ENCODE measurements around the gene TFDP1. TPM values are rescaled to one million over a fixed set of nuclear protein-coding genes. Genes with fewer than 3 reads are reported as not detected.

Gene TFDP1
- polyA plus RNA-seq, 3 donors = 30.3 to 54.0 (median 37.6) TPM

- WGBS (ENCODE audit: insufficient coverage) = 88% methylated on average over 37 of the region's 42 CpGs
- no peak for TF ChIP-seq CTCF (IDR thresholded peaks at IDR 0.05)
- Mint-ChIP-seq H3K9me3 (peaks cover 8 to 21% (median 15%) of the 10 kb centered on the region in 7 donors), H3K27ac (no peak overlapping the region), H3K4me1 (no peaks in the 10 kb centered on the region), H3K27me3 (ENCODE audit: low read depth in 3 of 3) (peaks cover 2 to 8% (median 5%) of the 10 kb centered on the region in 3 donors), H3K36me3 (no peaks in the 10 kb centered on the region), H3K4me3 (no peak overlapping the region)
- H3K79me2 ChIP-seq (ENCODE audit: insufficient read depth, low read length) = no peaks in the 10 kb centered on the region
- no peak overlapping the region for H3K9ac ChIP-seq (ENCODE audit: insufficient read depth, low read length, poor library complexity, severe bottlenecking)
- no peaks in the 10 kb centered on the region for H3K27me3 ChIP-seq (ENCODE audit: control insufficient read depth in 2 of 2, insufficient read depth in 2 of 2, low read length in 2 of 2)
- no peak overlapping the region for H3K27ac ChIP-seq (ENCODE audit: low read depth in 1 of 2, low read length in 2 of 2)
- H3K4me1 ChIP-seq (ENCODE audit: control insufficient read depth in 1 of 2, insufficient read depth in 2 of 2, low read length in 2 of 2) = no peaks in the 10 kb centered on the region
- no peaks in the 10 kb centered on the region for H4K20me1 ChIP-seq (ENCODE audit: insufficient read depth, low read length)
- intact Hi-C loops (cut with micrococcal nuclease) = no loop called here
- no peak overlapping the region for H2AFZ ChIP-seq (ENCODE audit: insufficient read depth, low read depth, low read length, poor library complexity, severe bottlenecking)
- peaks cover 7 to 21% of the 10 kb centered on the region in 2 donors for H3K9me3 ChIP-seq (replicated peaks in 1 of 2; ENCODE audit: control insufficient read depth in 1 of 2, insufficient read depth in 1 of 2, low read length in 2 of 2)
- no peaks in the 10 kb centered on the region for H3K36me3 ChIP-seq (replicated peaks in 1 of 2; ENCODE audit: control insufficient read depth in 1 of 2, insufficient read depth in 2 of 2, low read length in 2 of 2)
- no peak overlapping the region for H3K4me3 ChIP-seq (replicated peaks in 1 of 3; ENCODE audit: low read depth in 2 of 3, low read length in 3 of 3)
- H3K4me2 ChIP-seq (replicated peaks; ENCODE audit: extremely low read depth, low read length, poor library complexity, severe bottlenecking) = no peak overlapping the region
- DNase-seq = no peak
Observed at GRCh38 chr13:113656831-113657671, 72.5 kb downstream of the TFDP1 start.

GRCh38 chr13:113657851-113658741 is 73.5 kb downstream of the TFDP1 start, which contains the start of gene ATP4B:
ATP4B (minus strand) TSS chr13:113658198; CDS start chr13:113658144, 54 bp downstream.
- Mint-ChIP-seq H3K4me1 (no peaks in the 10 kb centered on the region), H3K9me3 (peaks cover 10 to 24% (median 15%) of the 10 kb centered on the region in 7 donors), H3K36me3 (no peaks in the 10 kb centered on the region), H3K27me3 (ENCODE audit: low read depth in 3 of 3) (peaks cover 0 to 5% (median 3%) of the 10 kb centered on the region in 3 donors), H3K4me3 (no peak within 1 kb of the TSS), H3K27ac (peak within 1 kb of the TSS in 1 of 7 donors; percentile 66)
- H3K4me1 ChIP-seq (ENCODE audit: control insufficient read depth in 1 of 2, insufficient read depth in 2 of 2, low read length in 2 of 2) = no peaks in the 10 kb centered on the region
- no peak within 1 kb of the TSS for H3K4me3 ChIP-seq (replicated peaks in 1 of 3; ENCODE audit: low read depth in 2 of 3, low read length in 3 of 3)
- H3K27ac ChIP-seq (ENCODE audit: low read depth in 1 of 2, low read length in 2 of 2) = no peak within 1 kb of the TSS
- H4K20me1 ChIP-seq (ENCODE audit: insufficient read depth, low read length) = no peaks in the 10 kb centered on the region
- TF ChIP-seq CTCF (IDR thresholded peaks at IDR 0.05) = no peak
- no peak within 1 kb of the TSS for H3K9ac ChIP-seq (ENCODE audit: insufficient read depth, low read length, poor library complexity, severe bottlenecking)
- WGBS (ENCODE audit: insufficient coverage) = 93% methylated on average over 44 of the region's 47 CpGs
- no peaks in the 10 kb centered on the region for H3K27me3 ChIP-seq (ENCODE audit: control insufficient read depth in 2 of 2, insufficient read depth in 2 of 2, low read length in 2 of 2)
- no peak within 1 kb of the TSS for H2AFZ ChIP-seq (ENCODE audit: insufficient read depth, low read depth, low read length, poor library complexity, severe bottlenecking)
- H3K79me2 ChIP-seq (ENCODE audit: insufficient read depth, low read length) = no peaks in the 10 kb centered on the region
- intact Hi-C loops (cut with micrococcal nuclease) = no loop called here
- H3K9me3 ChIP-seq (replicated peaks in 1 of 2; ENCODE audit: control insufficient read depth in 1 of 2, insufficient read depth in 1 of 2, low read length in 2 of 2) = peaks cover 7 to 22% of the 10 kb centered on the region in 2 donors
- DNase-seq = no peak
- H3K36me3 ChIP-seq (replicated peaks in 1 of 2; ENCODE audit: control insufficient read depth in 1 of 2, insufficient read depth in 2 of 2, low read length in 2 of 2) = no peaks in the 10 kb centered on the region
- no peak within 1 kb of the TSS for H3K4me2 ChIP-seq (replicated peaks; ENCODE audit: extremely low read depth, low read length, poor library complexity, severe bottlenecking)

Measured in CD14-positive monocyte (primary cell).